M059J (cell line): ENCODE results near the gene TMEM255A. TPM values are rescaled to one million over a fixed set of nuclear protein-coding genes. Genes with fewer than 3 reads are reported as not detected.
A peak's percentile ranks its signal among the peaks of the same experiment; 100 is the strongest.
"Not testable (repeated sequence)": the region's sequence is repeated elsewhere in the genome, so short reads cannot be mapped to it uniquely, and the experiment has no call there.

Experiments
- DNase-seq: peaks from one replicate; pipeline ENCODE4 v3.0.0-alpha.2; 2012; ENCODE audit warnings: low read depth
- total RNA-seq: library from RNA; depleted of rRNA; stranded (reverse); fragments of >200 nt; shearing (Covaris generic); gene quantifications from 2 replicates; pipeline ENCODE4 v1.2.3, GENCODE V29; 2014; rRNA removed

Gene TMEM255A
- total RNA-seq = 1.9 and 2.6 TPM in 2 replicates

- peak; percentile 42 for DNase-seq
These were observed at the start of gene TMEM255A for GRCh38 chrX:120310861-120311726. TMEM255A (minus strand) TSS chrX:120311461; CDS start chrX:120311309, 152 bp downstream.

DNA sequence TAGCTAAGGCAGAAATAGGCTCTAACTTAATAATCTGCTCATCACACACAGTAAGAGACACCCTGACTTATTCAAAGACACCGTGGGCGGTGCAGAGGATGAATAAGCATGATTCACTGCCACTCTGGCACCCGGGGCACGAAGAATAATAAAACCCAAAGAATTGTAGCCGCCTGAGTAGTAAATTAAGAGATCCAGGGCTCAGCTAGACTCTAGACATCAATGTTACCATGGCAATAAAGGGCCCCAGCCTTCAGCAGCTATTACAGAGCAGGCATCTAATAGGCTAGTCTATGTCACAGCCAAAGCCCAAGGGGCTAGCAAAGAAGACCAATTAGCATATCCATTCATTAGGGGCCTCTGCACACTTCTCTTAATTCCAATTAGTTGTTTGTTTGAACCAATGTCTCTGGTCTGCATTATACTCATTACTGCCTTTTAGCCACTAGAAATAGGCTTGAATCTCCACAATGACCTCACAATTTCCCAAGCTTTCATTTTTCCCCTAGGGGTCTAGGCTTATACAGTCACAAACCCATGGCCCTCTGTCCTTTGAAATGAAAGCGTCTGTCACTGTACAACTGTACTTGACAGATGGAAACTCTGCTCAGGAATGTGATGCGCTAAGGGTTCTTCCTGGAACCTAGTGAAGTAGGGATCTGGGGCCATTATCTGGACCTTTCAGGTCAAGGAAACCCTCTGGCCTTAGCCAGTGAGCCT lies 47.6 kb upstream of the TMEM255A start:
- peak; percentile 82 for DNase-seq

DNA sequence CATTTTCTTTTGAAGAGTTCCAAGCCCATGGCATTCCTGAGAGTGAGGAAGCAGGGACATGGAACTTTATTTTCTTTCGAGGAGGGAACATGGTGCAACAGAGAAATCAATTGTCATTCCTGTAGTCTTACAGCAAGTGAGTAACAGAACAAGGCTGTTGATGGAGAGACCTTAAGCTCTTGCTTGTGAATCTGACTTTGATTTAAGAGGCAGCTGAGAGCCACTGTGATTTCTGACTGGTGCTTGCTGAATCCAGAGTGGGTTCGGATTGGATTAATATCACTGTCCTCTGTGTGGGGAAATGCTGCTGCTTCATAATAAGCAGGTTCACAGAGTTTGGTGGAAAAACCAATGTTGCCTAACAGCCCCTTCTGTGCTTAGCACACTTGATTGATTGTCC lies 45.9 kb upstream of the TMEM255A start:
- DNase-seq = no peak

GRCh38 chrX:120356084-120356483 lies 44.8 kb upstream of the TMEM255A start:
- DNase-seq = no peak

DNA sequence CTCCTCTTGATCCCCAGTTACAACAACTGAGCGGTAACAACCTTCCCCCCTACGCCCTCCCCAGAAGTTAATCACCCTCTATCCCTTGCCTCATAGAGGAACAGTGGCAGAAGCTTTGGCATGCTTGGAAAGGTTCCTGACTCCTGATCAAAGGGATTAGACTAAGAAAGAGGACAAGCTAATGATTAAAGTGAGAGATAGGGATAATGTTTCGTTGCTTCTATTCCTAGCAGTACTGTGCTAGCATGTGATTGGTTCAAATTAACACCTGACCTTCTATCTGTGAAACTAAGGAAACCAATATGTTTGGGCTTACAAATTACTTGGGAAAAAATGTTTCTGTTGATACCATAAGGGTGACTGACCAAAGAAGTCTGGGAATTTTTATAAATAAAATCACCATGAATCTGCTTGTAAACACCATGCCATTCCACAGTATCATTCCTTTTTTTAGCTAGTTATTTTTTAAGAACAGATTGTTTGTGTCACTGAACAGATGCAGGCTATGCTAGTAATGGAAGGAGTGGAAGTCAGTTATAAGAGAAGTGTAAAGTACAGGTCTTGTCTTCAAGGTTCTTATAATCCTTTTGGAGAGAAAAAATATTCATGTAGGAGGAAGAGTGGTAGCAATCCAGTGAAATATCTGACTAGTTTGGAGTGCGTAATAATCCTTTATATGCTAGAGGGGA lies 39.3 kb upstream of the TMEM255A start:
- no peak for DNase-seq

DNA sequence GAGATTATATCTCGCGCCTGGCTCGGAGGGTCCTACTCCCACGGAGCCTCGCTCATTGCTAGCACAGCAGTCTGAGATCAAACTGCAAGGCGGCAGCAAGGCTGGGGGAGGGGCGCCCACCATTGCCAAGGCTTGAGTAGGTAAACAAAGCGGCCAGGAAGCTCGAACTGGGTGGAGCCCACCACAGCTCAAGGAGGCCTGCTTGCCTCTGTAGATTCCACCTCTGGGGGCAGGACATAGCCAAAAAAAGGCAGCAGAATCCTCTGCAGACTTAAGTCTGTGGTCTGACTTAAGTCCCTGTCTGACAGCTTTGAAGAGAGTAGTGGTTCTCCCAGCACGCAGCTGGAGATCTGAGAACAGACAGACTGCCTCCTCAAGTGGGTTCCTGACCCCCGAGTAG lies 33.3 kb upstream of the TMEM255A start:
- not testable (repeated sequence) for DNase-seq

DNA sequence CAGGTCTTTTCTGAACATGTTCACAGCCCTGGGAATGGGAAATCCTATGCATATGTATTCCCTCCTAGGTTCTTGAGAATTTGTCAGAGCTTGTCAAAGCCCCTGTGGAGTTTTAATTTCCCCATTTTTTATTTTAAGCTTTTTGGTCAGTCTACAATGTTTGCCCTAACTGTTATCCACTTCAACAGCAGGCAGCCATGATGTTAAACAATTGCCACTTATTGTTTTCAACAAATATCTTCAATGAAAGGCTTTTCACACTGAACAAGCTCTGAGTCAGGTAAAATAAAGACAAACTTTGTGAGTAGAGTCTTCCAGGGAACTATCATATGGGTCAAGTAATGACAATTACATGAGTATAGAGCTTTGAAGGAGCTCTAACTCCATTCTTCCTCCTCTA lies 25.6 kb upstream of the TMEM255A start:
- no peak for DNase-seq

- peak; percentile 8 for DNase-seq
These were observed 24.0 kb upstream of the TMEM255A start for GRCh38 chrX:120335289-120335688.

GRCh38 chrX:120334603-120335002 lies 23.3 kb upstream of the TMEM255A start:
- no peak for DNase-seq

DNA sequence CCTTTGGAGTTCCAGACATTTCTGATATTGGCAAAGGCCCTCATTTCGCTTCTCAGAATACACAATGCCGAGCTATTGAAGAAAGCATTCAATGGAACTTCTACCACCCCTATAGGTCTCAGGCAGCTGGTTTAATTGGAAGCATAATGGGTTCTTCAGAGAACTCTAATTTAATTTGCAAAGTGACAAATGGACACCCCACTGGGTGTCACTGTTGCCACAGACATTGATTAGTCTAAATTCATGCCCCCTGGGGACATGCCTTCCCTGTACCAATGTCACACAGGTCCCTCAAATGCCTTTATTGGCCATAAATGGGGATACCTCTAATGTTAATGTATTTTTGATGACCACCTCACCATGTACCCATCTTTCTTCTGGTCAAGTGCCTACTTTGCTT lies 22.9 kb upstream of the TMEM255A start:
- no peak for DNase-seq

GRCh38 chrX:120332394-120332793 lies 21.1 kb upstream of the TMEM255A start:
- DNase-seq = no peak

- DNase-seq = peak; percentile 22
These were observed 19.9 kb upstream of the TMEM255A start for GRCh38 chrX:120331116-120331515.

GRCh38 chrX:120321520-120322281 lies 10.4 kb upstream of the TMEM255A start:
- DNase-seq = no peak

DNA sequence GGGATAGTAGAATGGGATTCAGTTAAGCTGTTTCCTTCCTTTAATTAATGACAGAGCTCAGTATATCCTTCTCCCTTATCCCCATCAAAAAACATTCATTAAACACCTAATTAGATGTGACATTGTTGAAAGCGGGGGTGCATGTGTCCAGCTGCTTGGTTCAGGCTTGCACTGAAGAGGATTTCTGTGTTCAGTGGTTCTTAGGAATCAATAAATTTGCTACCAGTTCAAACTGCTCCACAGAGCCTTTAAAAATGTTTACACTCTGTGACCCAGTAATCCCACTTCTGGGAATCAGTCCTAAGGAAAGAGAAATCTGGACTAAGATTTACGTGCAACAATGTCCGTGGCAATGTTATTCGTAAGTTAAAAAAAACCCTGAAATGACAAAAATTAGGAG lies 7.2 kb upstream of the TMEM255A start:
- no peak for DNase-seq

DNA sequence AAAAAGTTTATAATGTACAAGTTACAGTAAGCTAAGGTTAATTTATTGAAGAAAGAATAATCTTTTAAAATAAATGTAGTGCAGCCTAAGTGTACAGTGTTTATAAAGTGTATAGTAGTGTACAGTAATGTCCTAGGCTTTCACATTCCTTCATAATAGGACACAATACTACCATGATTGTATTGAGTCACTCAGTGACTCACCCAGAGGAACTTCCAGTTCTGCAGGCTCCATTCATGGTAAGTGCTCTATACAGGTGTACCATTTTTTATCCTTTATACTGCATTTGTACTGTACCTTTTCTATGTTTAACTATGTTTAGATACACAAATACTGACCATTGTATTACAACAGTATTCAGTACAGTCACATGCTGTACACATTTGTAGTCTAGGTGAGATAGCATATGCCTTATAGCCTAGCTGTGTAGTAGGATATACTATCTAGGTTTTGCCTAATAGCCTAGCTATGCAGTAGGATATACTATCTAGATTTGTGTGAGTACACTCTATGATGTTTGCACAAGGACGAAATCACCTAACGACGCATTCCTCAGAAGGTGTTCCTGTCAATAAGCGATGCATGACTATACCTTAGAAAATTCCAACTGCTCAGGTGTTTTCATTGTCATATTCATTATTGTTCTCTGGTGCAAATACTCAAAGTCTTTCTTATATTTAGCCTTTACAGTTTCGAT lies 5.5 kb upstream of the TMEM255A start:
- DNase-seq = peak; percentile 80

- peak; percentile 69 for DNase-seq
These were observed 4.5 kb upstream of the TMEM255A start for GRCh38 chrX:120315776-120316175.

DNA sequence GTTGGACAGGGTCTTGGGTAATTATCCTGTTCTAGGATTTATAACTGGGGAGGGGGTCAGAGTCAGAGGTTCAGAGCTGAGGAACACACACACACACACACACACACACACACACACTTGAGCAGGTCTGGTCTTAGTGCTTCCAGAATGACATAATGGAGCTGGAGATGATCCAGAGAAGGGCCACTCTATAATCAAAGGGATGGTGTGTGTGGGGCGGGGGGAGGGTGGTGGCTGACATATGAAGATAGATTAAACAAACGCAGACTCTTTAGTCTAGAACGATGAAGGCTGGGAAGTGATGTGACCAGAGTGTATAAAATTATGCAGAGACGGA lies 434 bp upstream of the TMEM255A start:
- no peak for DNase-seq

GRCh38 chrX:120309873-120310705 lies 1.2 kb downstream of the TMEM255A start:
- peak; percentile 54 for DNase-seq

DNA sequence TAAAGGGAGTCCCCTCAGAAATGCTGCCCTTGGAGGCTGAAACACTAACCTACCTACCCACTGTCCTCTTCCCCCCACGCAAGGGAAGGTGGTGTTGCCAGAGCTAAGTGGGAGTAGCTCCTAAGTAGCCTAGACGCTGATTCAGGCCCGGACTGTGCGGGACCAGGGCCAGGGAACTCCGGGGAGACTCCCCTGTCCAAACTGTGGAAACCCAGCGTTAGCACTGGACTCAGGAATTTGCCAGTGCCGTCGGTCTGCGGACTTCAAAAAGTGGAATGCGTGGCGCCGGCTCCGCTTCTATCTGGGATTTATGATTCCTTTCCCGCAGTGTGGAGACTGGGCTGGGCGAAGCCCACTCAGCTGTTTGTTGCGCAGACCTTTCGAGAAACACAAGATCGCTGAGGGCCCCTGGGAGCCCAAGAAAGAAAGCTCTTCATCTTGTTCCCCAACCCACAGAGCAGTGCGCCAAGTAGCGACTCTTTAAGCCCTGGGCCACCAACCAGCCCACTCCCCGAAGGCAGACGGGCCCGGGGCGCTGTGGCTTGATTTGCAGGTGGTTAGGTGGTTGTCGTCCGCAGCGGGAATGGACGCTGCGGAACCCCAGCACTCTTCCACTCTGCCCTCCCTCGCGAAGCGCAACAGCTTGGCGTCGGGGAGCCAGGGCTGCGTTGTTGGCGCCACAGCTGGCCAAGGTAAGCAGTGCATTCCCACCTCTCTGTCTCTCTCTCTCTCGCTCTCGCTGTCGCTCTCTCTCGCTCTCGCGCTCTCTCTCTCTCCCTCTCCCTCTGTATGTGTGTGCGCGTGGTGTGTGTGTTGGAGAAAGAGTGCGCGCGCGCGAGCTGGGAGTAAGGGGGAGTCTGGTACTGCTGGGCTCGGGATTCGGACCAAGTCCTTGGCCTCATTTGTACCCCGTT lies 2.0 kb downstream of the TMEM255A start:
- DNase-seq = peak; percentile 12
